Amniotic stem cell (primary cell): ENCODE data around the gene SHMT1.
"Not testable (repeated sequence)": the region's sequence is repeated elsewhere in the genome, so short reads cannot be mapped to it uniquely, and the experiment has no call there.

Experiments
- DNase-seq: peaks from one replicate; lab custom pipeline; 2025; lab: John Stamatoyannopoulos, UW

SHMT1 gene

GRCh38 chr17:18363101-18364049 is at the start of gene SHMT1:
TSS of gene SHMT1 (minus strand) at chr17:18363550. CDS start at chr17:18355981, 7,569 bp downstream.
- DNase-seq = peak; percentile 82

DNA sequence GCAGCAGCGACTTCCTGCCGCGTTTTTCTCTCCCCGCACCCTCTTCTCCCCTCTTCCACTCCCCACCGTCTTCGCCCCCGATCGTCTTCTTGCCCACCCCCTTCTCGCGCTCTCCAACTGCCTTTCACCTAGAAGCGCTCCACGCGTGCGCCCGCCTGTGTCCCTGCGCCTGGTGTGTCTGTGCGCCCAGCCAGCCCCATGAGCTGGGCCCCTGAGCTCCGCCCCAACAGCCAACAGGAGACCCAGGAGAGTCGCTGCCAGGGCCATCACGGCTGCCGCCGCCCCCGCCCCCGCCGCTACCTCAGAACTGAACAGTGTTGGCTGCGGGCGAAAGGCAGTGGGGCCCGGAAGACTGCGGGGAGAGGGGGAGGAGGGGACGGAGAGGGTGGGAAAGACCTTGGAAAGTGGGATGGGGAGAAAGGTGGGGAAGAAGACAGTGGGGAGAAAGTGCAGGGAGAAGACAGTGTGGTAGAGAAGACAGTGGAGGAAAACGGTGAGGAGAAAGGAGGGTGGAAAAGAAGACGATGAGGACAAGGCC is 48.7 kb upstream of the SHMT1 start:
- not testable (repeated sequence) for DNase-seq

GRCh38 chr17:18411377-18411864 is 48.1 kb upstream of the SHMT1 start:
- not testable (repeated sequence) for DNase-seq

GRCh38 chr17:18410736-18411135 is 47.4 kb upstream of the SHMT1 start:
- DNase-seq = not testable (repeated sequence)

GRCh38 chr17:18409321-18409720 is 46.0 kb upstream of the SHMT1 start:
- not testable (repeated sequence) for DNase-seq

DNA sequence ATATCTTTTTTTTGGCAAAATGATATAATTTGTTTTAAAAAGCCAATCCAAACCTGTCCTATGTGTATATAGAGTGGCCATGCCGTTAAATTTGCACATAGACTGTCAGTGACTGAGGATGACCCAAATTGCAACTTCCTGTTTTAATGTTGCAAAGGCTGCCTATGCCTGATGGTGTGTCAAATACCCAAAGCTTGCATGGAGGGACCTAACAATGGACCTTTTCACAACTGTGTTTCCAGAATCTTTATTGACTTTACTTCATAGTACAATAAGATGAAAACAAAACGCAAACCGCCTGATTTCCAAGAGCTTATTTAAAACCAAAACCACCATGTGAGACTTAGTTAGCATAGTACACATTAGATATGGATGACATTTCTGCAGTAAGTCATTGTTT is 45.6 kb upstream of the SHMT1 start:
- DNase-seq = not testable (repeated sequence)

DNA sequence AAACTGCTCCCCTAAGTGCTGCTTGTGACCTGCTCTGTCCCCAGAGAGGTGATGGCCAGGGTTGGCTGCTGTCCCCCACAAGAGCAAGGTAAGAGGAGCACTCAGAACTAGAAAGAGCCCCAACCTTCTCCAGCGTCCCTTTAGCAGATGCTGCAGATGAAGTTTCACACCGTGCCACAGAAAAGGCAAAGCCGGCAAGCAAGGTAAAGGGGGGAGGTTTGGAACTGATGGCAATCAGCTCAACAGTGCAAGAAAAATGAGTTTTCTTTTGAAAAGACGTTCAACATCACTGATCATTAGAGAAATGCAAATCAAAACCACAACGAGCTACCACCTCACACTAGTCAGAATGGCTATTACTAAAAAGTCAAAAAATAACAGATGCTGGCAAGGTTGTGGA is 40.3 kb upstream of the SHMT1 start:
- not testable (repeated sequence) for DNase-seq

- not testable (repeated sequence) for DNase-seq
Observed at GRCh38 chr17:18403166-18403565, 39.8 kb upstream of the SHMT1 start.

- DNase-seq = not testable (repeated sequence)
Observed at GRCh38 chr17:18401872-18402590, 38.7 kb upstream of the SHMT1 start.

DNA sequence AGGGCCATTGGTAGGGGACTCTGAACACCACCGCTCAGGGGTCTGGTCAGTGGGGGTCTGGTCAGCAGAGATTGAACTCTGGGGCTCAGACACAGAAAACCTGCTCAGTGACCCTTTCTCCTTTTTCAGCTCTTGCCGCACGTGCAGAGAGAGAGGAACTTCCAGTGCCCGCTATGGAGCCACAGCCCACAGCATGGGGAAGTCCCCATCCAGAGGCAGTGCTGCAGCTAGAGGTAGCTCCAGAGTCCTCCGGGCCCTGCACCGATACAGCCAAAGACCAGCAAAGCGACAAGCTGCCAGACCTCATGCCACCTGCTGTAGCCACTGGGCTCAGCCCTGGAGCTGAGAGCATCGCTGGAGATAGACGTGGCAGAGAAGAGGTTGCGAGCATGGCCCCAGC is 25.4 kb upstream of the SHMT1 start:
- not testable (repeated sequence) for DNase-seq

GRCh38 chr17:18388266-18388665 is 24.9 kb upstream of the SHMT1 start:
- DNase-seq = not testable (repeated sequence)

DNA sequence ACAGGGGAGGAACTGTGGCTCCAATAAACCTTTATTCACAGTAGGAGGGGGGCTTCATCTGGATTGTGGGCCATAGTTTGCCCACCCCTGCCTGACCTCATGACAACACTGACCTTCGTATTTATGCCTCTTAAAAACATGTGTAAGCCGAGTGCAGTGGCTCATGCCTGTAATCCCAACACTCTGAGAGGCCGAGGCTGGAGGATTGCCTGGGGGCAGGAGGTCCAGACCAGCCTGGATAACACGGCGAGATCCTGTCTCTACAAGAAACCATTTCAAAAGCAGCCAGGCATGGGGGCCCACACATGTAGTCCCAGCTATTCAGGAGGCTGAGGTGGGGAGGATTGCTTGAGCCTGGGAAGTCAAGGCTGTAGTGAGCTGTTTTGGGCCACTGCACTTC is 24.2 kb upstream of the SHMT1 start:
- DNase-seq = not testable (repeated sequence)

DNA sequence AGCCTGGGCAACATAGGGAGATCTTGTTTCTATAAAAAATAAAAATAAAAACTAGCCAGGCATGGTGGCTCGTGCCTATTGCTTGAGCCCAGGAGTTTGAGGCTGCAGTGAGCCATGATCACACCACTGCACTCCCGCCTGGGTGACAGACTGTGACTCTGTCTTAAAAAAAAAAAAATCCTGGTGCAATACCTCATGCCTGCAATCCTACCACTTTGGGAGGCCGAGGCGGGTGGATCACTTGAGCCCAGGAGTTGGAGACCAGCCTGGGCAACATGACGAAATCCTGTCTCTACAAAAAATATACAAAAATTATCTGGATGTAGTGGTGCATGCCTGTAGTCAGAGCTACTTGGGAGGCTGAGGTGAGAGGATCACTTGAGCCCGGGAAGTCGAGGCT is 20.9 kb upstream of the SHMT1 start:
- DNase-seq = not testable (repeated sequence)

DNA sequence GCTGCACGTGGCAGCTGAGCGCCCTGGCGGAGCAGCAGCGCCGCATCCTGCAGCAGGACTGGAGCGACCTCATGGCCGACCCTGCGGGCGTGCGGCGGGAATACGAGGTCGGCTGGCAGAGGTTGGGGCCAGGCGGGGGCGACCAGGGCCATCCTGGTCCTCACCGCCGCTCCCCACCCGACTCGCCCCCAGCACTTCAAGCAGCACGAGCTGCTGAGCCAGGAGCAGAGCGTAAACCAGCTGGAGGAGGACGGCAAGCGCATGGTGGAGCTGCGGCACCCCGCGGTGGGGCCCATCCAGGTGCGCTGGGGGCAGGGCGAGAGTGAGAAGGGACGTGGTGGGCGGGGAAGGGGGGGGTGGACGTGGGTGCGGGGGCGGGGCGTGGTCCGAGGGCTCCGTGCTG is 19.7 kb upstream of the SHMT1 start:
- DNase-seq = not testable (repeated sequence)

- DNase-seq = no peak
Observed at GRCh38 chr17:18382441-18383078, 19.2 kb upstream of the SHMT1 start.

- DNase-seq = no peak
Observed at GRCh38 chr17:18381953-18382245, 18.5 kb upstream of the SHMT1 start.

- no peak for DNase-seq
Observed at GRCh38 chr17:18381158-18381952, 18.0 kb upstream of the SHMT1 start.

- DNase-seq = no peak
Observed at GRCh38 chr17:18380471-18381157, 17.3 kb upstream of the SHMT1 start.

DNA sequence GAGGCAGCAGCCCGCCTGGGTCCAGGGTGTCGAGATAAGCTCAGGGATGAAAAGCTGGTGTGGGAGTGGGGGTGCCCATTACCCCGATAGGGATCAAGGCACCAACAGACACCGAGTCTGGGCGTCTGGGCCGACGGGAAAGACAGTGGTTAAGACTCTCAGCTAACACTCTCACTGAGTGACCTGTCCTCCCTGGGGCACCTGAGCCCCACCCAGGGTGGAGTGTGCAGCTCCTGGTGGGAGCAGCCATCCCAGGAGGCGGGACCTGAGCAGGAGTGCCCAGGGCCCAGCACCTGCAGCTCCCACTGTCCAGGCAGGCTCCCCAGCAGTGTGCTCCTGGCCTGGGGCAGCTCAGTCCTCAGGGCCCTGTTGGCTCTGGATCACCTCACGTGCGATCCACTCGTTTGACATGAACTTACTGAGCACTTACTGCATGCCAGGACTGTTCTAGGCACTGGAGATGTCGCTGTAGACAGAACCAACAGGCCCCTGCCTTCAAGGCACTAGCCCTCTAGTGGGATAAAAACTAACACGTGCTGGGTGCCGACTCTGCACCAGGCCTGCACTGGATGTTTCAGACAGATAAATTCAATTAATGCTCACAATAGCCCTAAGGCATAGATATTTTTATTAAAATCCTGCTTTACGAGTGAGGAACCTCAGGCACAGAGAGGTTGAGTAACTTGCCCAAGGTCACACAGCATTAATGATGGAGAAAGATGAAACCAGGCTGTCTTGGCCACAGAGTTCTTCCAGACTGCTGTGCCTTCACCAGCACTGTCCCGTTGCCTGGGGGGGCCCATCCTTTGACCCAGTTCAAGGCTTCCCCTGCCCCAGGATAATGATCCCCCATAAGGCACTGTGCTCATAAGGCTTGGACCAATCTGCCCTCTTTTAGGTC is 16.1 kb upstream of the SHMT1 start:
- DNase-seq = no peak

- not testable (repeated sequence) for DNase-seq
Observed at GRCh38 chr17:18378614-18379013, 15.3 kb upstream of the SHMT1 start.
